ENCODE measurements around the gene SRRM4.

SRRM4 gene

GRCh38 chr12:119182701-119183493, 201.6 kb downstream of the SRRM4 start:
- no peak for TF ChIP-seq CTCF (IDR thresholded peaks at IDR 0.05; ENCODE audit: poor library complexity, severe bottlenecking)
- no peaks in the 10 kb centered on the region for H3K27me3 ChIP-seq (ENCODE audit: insufficient read depth, poor library complexity, severe bottlenecking)
- H3K4me1 ChIP-seq (ENCODE audit: insufficient read depth, poor library complexity, severe bottlenecking): no peaks in the 10 kb centered on the region
- H3K36me3 ChIP-seq (ENCODE audit: low read depth): no peaks in the 10 kb centered on the region
- ATAC-seq (ENCODE audit: low read depth) (no peak), DNase-seq (ENCODE audit: low spot score) (no peak)
- H3K4me3 ChIP-seq (ENCODE audit: severe bottlenecking): no peak overlapping the region
- H3K9me3 ChIP-seq (ENCODE audit: severe bottlenecking): no peaks in the 10 kb centered on the region
- no peak overlapping the region for H3K27ac ChIP-seq (ENCODE audit: poor library complexity, severe bottlenecking)

- no peak for TF ChIP-seq CTCF (IDR thresholded peaks at IDR 0.05; ENCODE audit: poor library complexity, severe bottlenecking)
- no peak for ATAC-seq (ENCODE audit: low read depth)
- H3K27me3 ChIP-seq (ENCODE audit: insufficient read depth, poor library complexity, severe bottlenecking): no peaks in the 10 kb centered on the region
- no peaks in the 10 kb centered on the region for H3K4me1 ChIP-seq (ENCODE audit: insufficient read depth, poor library complexity, severe bottlenecking)
- no peak for DNase-seq (ENCODE audit: low spot score)
- no peaks in the 10 kb centered on the region for H3K36me3 ChIP-seq (ENCODE audit: low read depth)
- H3K9me3 ChIP-seq (ENCODE audit: severe bottlenecking): no peaks in the 10 kb centered on the region
- H3K27ac ChIP-seq (ENCODE audit: poor library complexity, severe bottlenecking): no peak overlapping the region
- H3K4me3 ChIP-seq (ENCODE audit: severe bottlenecking): no peak overlapping the region
Measured at GRCh38 chr12:119183942-119184695, 202.8 kb downstream of the SRRM4 start.

- H3K27ac ChIP-seq (ENCODE audit: poor library complexity, severe bottlenecking): no peak overlapping the region
- H3K4me3 ChIP-seq (ENCODE audit: severe bottlenecking): no peak overlapping the region
- TF ChIP-seq CTCF (IDR thresholded peaks at IDR 0.05; ENCODE audit: poor library complexity, severe bottlenecking): no peak
- DNase-seq (ENCODE audit: low spot score): no peak
- no peaks in the 10 kb centered on the region for H3K27me3 ChIP-seq (ENCODE audit: insufficient read depth, poor library complexity, severe bottlenecking)
- ATAC-seq (ENCODE audit: low read depth): no peak
- H3K4me1 ChIP-seq (ENCODE audit: insufficient read depth, poor library complexity, severe bottlenecking): no peaks in the 10 kb centered on the region
- no peaks in the 10 kb centered on the region for H3K9me3 ChIP-seq (ENCODE audit: severe bottlenecking)
- H3K36me3 ChIP-seq (ENCODE audit: low read depth): no peaks in the 10 kb centered on the region
Measured at GRCh38 chr12:119195256-119195655, 213.9 kb downstream of the SRRM4 start.

- Histone ChIP-seq H3K9me3 (ENCODE audit: severe bottlenecking) (no peaks in the 10 kb centered on the region), H3K4me3 (ENCODE audit: severe bottlenecking) (no peak overlapping the region), H3K27me3 (ENCODE audit: insufficient read depth, poor library complexity, severe bottlenecking) (no peaks in the 10 kb centered on the region), H3K4me1 (ENCODE audit: insufficient read depth, poor library complexity, severe bottlenecking) (no peaks in the 10 kb centered on the region), H3K36me3 (ENCODE audit: low read depth) (no peaks in the 10 kb centered on the region), H3K27ac (ENCODE audit: poor library complexity, severe bottlenecking) (no peak overlapping the region)
- no peak for ATAC-seq (ENCODE audit: low read depth)
- DNase-seq (ENCODE audit: low spot score): no peak
- no peak for TF ChIP-seq CTCF (IDR thresholded peaks at IDR 0.05; ENCODE audit: poor library complexity, severe bottlenecking)
Measured at GRCh38 chr12:119198440-119198839, 217.1 kb downstream of the SRRM4 start.
